A549 treated with ZK216348 at 1 μM for 4 hours (cell line): ENCODE measurements around the gene ZC3H15. TPM values are rescaled to one million over a fixed set of nuclear protein-coding genes. Genes with fewer than 3 reads are reported as not detected.

ENCODE experiments used
- total RNA-seq: library from RNA; stranded (reverse); fragments of 200-300 nt; extraction: Qiagen RNA extraction; gene quantifications from 5 replicates; pipeline ENCODE4 v1.2.3, GENCODE V29; 2022; ENCODE audit warnings: low read depth

Gene ZC3H15
- total RNA-seq = 72.0 to 125 TPM (median 81.0 TPM) in 5 replicates

DNA sequence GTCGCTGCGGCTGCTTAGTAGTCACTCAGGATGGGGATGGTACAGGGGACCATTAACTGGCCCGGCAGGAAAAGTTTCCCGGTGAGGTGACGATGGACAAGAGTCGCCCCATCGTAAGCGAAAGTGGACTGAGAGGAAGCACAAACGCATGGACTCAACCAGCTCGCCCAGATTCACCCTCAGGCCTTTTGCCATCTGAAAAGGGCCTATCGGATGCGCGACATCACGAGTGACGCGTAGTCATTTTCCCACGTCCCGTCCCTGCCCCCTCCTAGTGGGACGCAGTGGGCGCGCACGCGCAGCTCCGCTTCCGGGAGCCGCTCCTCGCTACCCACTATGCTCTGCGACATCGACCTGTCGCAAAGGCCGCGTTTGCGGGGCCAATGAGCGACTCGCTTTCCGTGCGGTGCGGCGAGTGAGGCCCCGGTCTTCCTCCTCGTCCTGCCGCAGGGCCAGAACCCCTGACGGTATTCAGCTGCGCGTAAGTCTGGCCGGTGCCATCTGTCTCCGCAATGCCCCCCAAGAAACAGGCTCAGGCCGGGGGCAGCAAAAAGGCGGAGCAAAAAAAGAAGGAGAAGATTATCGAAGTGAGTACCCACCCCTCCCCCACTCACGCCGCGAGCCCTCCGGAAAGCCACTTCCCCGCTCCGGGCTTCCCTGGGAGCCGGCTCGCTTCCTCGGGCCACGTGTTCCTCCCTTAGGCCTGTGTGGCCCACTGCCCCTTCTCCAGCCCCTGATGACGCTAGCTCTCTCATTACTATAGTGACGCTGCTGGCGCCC, at the start of gene ZC3H15:
TSS of gene ZC3H15 (plus strand) at position 390 of the 780 bp plus-strand sequence. CDS start at position 513, 123 bp downstream.

Other genes with a start within 250 kb of the ZC3H15 start
- 45.2 to 97.0 TPM (median 73.3 TPM) in 5 replicates for gene ITGAV, start 103.8 kb downstream of the ZC3H15 start, total RNA-seq
- gene FAM171B, start 207.8 kb downstream of the ZC3H15 start, total RNA-seq = 0.98 to 2.0 TPM (median 1.9 TPM) in 5 replicates